Stimulated activated CD4-positive, alpha-beta T cell treated with anti-CD3 and anti-CD28 coated beads, Interleukin-1b, Interleukin-23, amount 100 ng/mL, for 48 hours (primary cell): ENCODE measurements around the gene TOGARAM1.
"Not testable (repeated sequence)": the region's sequence is repeated elsewhere in the genome, so short reads cannot be mapped to it uniquely, and the experiment has no call there.

Source experiments
- DNase-seq: peaks from one replicate; pipeline ENCODE4 v3.0.0-alpha.2; 2020

TOGARAM1 gene

DNA sequence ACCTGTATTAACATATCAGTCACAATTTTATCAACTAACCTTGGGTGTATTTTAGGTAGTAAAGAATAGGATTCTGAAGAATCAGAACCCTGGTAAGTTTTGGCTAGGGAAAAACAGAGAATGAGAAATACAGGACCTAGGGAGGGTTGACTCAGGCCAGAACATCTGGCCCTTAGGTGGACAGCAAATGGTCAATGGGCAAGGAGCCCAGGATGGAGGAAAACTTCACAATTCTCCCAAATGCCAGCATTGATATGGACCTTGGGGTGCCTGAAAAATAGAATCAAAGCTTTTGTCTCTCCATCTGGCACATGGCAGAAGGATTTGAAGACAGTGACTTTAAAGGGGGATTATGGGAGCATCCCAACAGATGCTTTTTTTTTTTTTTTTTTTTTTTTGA, 89.2 kb downstream of the TOGARAM1 start:
- no peak for DNase-seq

DNA sequence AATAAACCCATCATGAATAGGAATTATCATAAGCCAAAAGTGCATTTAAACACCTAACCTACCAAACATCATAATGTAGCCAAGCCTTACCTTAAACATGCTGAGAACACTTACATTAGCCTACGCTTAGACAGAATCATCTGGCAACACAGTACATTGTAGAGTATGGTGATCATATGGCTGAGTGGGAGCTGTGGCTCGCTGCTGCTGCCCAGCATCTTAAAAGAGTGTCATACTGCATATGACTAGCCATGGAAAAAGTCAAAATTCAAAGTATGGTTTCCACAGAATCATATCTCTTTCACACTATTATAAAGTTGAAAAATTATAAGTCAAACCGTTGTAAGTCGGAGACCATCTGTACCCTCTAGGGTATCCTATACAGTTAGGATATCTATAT, 89.9 kb downstream of the TOGARAM1 start:
- no peak for DNase-seq

- no peak for DNase-seq
Observed at GRCh38 chr14:45057349-45057748, 95.4 kb downstream of the TOGARAM1 start.

DNA sequence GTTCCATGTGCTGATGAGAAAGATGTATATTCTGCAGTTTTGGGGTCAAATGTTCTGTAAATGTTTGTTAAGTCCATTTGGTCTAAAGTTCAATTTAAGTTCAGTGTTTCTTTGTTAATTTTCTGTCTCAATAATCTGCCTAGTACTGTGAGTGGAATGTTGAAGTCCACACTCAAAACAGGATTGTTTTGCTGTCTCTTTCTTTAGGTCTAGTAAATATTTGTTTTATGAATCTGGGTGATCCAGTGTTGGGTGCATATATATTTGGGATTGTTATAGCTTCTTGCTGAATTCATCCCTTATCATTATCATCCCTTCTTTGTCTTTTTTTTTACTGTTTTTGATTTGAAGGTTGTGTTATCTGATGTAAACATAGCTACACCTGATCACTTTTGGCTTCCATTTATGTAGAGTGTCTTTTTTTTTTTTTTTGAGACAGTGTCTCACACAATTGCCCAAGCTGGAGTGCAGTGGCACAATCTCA, 95.9 kb downstream of the TOGARAM1 start:
- no peak for DNase-seq

DNA sequence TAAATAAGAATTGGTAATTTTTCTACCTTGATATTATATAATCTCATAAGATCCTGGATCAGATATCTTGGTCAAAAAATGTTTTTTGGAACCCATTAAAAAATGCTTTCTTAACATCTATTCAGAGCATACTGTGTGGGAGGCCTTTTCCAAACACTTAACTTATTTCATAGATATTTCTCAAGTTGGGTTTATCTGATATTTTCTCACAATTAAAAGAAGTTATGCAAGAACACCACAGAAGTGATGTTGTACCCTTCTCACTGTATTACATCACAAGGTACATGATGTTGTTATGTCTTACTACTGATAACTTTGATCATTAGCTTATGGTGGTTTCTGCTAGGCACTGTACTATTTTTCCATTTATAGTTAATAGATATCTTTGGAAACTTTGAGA, 98.6 kb downstream of the TOGARAM1 start:
- no peak for DNase-seq

DNA sequence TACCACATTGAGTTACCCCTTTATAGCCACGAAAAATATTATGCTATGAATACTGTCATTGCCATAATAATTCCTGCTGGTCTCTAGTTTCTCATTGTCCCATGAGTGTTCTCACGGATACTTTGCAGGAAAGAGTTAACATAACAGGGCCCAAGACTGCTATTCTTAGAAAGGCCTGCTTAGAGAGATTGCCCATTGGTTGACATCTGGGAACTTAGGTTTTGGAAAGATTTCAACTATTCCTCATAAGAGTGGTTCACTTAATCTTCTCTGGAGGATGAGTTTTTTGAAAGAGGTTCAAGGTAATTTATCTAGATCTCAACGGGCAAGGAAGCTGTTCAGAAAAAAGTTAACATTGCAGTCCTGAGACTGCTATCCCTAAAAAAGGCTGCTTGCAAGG, 103.5 kb downstream of the TOGARAM1 start:
- DNase-seq, result no peak

DNA sequence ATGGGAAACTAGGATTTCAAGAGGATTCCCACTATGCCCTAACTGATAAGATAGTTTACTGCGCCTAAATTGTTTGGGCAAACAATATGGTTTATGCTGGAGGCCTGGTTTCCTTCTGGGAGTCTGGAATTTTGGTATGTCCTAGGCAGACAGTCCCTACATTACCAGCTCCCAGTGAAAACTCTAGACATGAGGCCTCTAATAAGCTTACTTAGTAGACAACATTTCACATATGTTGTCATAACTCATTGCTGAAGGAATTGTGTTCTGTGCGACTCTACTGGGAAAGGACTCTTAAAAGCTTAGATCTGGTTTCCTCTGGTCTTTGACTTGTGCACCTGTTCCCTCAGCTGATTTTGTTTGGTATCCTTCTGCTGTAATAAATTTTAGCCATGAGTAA, 104.0 kb downstream of the TOGARAM1 start:
- no peak for DNase-seq

DNA sequence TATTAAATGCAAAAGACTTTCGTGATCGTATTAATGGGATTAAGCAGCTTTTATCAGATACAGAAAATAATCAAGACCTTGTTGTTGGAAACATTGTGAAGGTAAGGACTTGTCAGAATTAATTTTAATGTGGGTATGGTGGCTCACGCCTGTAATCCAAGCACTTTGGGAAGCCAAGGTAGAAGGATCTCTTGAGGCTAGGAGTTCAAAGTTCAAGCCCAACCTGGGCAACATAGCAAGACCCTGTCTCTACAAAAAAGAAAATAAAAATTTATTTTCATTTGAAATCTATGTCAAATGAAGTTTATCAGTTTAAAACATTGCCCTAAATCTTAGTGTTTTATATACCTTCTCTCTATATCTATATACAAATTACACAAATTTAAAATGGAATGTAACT, 104.7 kb downstream of the TOGARAM1 start:
- no peak for DNase-seq

DNA sequence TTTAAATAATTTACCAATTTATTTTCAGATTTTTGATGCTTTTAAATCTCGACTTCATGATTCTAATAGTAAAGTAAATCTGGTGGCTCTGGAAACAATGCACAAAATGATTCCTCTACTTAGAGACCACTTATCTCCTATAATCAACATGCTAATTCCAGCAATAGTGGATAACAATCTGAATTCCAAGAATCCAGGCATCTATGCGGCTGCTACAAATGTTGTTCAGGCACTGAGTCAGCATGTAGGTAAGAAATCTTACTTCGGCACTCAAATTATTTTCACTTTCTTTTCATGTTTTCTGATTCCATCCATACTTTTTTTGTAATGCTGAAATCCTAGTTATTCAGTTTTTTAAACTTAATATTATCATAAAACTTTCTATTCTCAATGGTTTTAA, 106.4 kb downstream of the TOGARAM1 start:
- no peak for DNase-seq

- no peak for DNase-seq
Observed at GRCh38 chr14:45070215-45070614, 108.2 kb downstream of the TOGARAM1 start.

DNA sequence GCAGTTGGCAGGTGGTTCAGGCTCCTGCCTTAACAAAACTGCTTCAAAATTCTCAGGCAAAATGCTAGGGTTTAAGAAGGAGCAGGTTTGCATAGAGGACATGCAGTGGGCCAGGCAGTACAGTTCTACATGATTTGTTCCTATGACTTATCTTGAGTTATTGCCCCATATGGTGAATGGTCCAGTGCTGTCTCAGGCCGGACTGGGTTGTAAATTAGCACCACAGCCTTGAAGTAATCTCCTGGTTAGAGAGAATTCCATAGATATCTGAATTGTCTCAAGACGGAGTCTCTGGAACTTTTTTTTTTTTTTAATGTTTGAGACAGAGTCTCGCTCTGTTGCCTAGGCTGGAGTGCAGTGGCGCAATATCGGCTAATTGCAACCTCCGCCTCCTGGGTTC, 110.1 kb downstream of the TOGARAM1 start:
- no peak for DNase-seq

DNA sequence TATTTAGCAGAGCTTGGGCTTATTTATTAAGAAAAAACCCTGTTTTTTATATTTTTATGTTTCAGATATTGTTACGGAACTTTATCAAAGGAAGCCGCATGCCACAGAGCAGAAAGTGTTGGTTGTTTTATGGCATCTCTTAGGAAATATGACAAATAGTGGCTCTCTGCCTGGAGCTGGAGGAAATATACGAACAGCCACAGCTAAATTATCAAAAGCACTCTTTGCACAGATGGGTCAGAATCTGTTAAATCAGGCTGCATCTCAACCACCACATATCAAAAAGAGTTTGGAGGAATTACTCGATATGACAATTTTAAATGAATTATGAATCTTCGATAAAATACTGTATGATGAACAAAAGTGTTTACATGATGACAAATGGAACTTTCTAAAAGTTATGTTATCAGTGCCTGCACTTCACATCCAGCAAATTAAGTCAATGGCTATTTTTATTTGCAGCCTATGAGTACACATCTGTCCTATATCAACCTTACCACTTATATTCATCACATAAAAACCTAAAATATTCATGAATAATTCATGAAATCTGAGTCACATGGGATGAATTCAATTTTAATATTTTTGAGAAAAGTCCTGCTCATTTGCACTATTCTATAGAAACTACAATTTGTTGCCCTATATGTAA, 111.4 kb downstream of the TOGARAM1 start:
- no peak for DNase-seq

- no peak for DNase-seq
Observed at GRCh38 chr14:45078323-45078722, 116.3 kb downstream of the TOGARAM1 start.

DNA sequence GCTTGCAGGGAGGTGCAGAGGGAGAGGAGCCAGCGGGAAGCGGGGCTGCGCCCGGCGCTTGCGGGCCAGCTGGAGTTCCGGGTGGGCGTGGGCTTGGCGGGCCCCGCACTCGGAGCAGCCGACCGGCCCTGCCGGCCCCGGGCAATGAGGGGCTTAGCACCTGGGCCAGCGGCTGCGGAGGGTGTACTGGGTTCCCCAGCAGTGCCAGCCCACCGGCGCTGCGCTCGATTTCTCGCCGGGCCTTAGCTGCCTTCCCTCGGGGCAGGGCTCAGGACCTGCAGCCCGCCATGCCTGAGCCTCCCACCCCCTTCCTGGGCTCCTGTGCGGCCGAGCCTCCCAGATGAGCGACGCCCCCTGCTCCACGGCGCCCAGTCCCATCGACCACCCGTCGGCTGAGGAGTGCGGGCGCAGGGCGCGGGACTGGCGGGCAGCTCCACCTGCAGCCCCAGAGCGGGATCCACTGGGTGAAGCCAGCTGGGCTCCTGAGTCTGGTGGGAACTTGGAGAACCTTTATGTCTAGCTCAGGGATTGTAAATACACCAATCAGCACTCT, 118.5 kb downstream of the TOGARAM1 start:
- DNase-seq, result not testable (repeated sequence)

DNA sequence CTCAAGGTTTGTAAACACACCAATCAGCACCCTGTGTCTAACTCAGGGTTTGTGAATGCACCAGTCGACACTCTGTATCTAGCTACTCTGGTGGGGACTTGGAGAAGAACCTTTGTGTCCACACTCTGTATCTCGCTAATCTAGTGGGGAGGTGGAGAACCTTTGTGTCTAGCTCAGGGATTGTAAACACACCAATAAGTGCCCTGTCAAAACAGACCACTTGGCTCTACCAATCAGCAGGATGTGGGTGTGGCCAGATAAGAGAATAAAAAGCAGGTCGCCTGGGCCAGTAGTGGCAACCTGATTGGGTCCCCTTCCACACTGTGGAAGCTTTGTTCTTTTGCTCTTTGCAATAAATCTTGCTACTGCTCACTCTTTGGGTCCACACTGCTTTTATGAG, 119.1 kb downstream of the TOGARAM1 start:
- not testable (repeated sequence) for DNase-seq

GRCh38 chr14:45082420-45082819, 120.4 kb downstream of the TOGARAM1 start:
- DNase-seq, result no peak

GRCh38 chr14:45083617-45083975, 121.6 kb downstream of the TOGARAM1 start:
- no peak for DNase-seq

DNA sequence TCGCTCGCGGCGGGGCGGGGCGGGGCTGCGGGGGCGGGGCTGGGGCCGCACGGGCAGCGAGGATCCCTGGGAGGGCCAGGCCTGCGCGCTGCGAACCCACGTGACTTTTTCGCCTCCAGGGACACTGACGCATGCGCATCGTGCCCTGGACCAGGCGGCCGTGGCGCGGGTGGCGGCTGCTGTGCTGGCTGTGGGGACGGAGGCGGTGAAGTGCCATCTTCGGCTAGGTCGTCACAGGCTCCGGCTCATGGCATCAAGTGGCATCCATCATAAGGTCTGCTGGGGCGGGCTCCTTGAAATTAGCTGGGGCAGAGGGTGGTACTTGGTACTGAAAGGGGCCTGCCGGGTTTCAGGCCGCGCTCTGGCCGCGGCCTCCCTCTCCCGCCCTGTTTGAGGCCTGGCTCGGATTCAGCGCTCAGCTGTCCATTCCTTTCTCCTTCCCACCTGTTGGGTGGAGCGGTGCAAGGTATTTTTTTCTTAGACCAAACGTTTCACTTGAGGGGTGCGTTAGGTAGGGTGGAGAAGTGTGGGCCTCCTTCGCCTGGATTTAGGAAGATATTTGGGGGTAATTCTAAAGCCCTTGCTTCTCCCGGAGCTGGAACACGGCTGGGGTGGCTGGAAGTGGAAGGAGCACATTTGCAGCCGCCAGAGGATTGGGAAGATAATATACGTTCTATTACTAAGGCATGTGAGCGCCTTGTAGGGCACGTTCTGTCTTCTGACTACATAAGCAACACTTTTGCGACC, 122.2 kb downstream of the TOGARAM1 start, which contains the start of gene PRPF39:
PRPF39 (plus strand) TSS at position 141 of the 747 bp plus-strand sequence. CDS start 11,124 bp downstream, outside the sequence.
- DNase-seq, result peak; percentile 95

- DNase-seq, result no peak
Observed at GRCh38 chr14:45084946-45085346, 123.0 kb downstream of the TOGARAM1 start.

- peak; percentile 8 for DNase-seq
Observed at GRCh38 chr14:45089813-45090212, 127.8 kb downstream of the TOGARAM1 start.

DNA sequence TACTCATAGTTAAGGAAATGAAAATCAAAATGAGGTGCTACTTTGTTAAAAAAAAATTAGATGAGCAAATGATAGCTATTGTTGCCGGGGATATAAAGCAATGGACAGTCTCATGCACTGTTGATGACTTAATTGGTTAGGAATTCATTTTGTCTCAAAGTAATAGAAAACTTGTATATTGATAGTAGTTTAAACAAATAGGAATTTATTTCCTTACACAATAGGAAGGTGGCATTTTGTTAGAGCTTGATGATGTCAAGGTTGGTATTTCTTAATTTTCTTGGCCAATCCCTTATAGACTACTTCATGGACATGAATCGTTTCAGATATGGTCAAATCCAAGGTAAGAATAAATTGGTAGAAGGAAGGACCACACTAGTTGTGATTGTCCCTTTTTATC, 129.7 kb downstream of the TOGARAM1 start:
- DNase-seq, result no peak

DNA sequence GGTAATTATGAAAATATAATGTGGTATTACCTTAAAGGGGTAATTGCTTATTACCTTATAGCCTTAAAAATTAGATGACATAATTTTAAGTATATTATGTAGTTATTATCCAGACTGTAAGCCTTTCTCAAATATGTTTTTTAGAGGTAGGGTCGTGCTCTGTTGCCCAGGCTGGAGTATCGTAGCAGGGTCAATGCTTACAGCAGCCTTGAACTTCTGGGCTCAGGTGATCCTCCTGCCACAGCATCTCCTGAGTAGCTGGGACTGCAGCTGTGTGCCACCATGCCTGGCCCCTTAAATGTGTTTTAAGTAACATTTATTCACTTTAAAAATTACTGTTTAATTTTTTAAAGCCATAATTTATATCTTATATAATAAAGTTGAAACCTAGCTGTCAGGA, 132.3 kb downstream of the TOGARAM1 start:
- DNase-seq, result no peak

- no peak for DNase-seq
Observed at GRCh38 chr14:45095143-45095542, 133.2 kb downstream of the TOGARAM1 start.

DNA sequence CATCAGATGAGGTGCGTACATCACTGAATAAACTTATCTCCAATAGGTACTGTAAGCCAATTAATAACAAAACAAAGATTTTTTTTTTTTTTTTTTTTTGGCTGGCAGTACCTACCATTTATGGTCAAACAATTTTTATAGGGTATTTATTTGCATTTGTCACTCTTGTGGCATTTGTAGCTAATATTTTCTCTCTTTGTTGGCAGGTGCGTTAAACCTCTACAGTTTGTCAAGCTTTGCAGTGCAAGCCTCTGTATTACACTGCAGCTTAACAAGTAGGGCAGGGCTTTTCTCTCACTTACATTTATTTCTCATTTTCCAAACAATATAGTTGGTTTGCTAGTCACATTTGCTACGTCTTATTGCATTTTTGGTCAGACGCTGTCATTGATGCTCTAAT, 134.2 kb downstream of the TOGARAM1 start:
- no peak for DNase-seq
